Measurements from ENCODE around the gene STXBP1. TPM values are rescaled to one million over a fixed set of nuclear protein-coding genes. Genes with fewer than 3 reads are reported as not detected.

STXBP1 gene
- total RNA-seq, 4 donors from 2014 or later = 4.7 to 36.1 (median 12.2) TPM

GRCh38 chr9:127723444-127723843, 111.4 kb downstream of the STXBP1 start:
- 13 to 16% methylated on average over 3 to 5 of the region's 5 CpGs for WGBS, 2 donors
- H3K27me3 ChIP-seq = no peaks in the 10 kb centered on the region
- intact Hi-C loops (cut with DNase I) = loop anchor here (5.0 to 10.0 kb wide), 2 partner anchors 116 to 219 kb away; no protein-coding TSS in a partner anchor
- peaks cover 0 to 34% (median 6%) of the 10 kb centered on the region in 3 donors for H3K4me1 ChIP-seq
- TF ChIP-seq POLR2A (IDR thresholded peaks at IDR 0.05) = no peak
- no peak for TF ChIP-seq CTCF (IDR thresholded peaks at IDR 0.05)
- H3K9me3 ChIP-seq = no peaks in the 10 kb centered on the region
- no peak overlapping the region for H3K27ac ChIP-seq
- H3K4me3 ChIP-seq = no peak overlapping the region
- DNase-seq = no peak
- no peaks in the 10 kb centered on the region for H3K36me3 ChIP-seq

- peak overlapping the region in 1 of 4 donors; percentile 3 for H3K27ac ChIP-seq
- H3K4me3 ChIP-seq = no peak overlapping the region
- H3K4me1 ChIP-seq = peaks cover 0 to 34% (median 6%) of the 10 kb centered on the region in 3 donors
- TF ChIP-seq POLR2A (IDR thresholded peaks at IDR 0.05) (no peak), CTCF (IDR thresholded peaks at IDR 0.05) (no peak)
- 36 to 47% methylated on average over 3 to 13 of the region's 23 CpGs for WGBS, 2 donors
- H3K27me3 ChIP-seq = no peaks in the 10 kb centered on the region
- intact Hi-C loops (cut with DNase I) = loop anchor here (5.0 to 10.0 kb wide), 2 partner anchors 117 to 219 kb away; no protein-coding TSS in a partner anchor
- no peaks in the 10 kb centered on the region for H3K36me3 ChIP-seq
- DNase-seq = no peak
- no peaks in the 10 kb centered on the region for H3K9me3 ChIP-seq
Observed at GRCh38 chr9:127724012-127724411, 111.9 kb downstream of the STXBP1 start.

- TF ChIP-seq POLR2A (IDR thresholded peaks at IDR 0.05) = no peak
- TF ChIP-seq CTCF (IDR thresholded peaks at IDR 0.05) = no peak
- DNase-seq = no peak
- peaks cover 0 to 19% (median 2%) of the 10 kb centered on the region in 3 donors for H3K36me3 ChIP-seq
- H3K4me1 ChIP-seq = peaks cover 0 to 24% (median 6%) of the 10 kb centered on the region in 3 donors
- no peaks in the 10 kb centered on the region for H3K27me3 ChIP-seq
- 71 to 89% methylated on average over 4 to 5 of the region's 8 CpGs for WGBS, 2 donors
- H3K4me3 ChIP-seq = no peak overlapping the region
- no peaks in the 10 kb centered on the region for H3K9me3 ChIP-seq
- no peak overlapping the region for H3K27ac ChIP-seq
- intact Hi-C loops (cut with DNase I) = loop anchor here (10.0 kb wide), 1 partner anchor 222 kb away; no protein-coding TSS in a partner anchor
Observed at GRCh38 chr9:127726871-127727270, 114.8 kb downstream of the STXBP1 start.

- no peaks in the 10 kb centered on the region for H3K27me3 ChIP-seq
- no peaks in the 10 kb centered on the region for H3K9me3 ChIP-seq
- peaks cover 0 to 36% (median 10%) of the 10 kb centered on the region in 3 donors for H3K36me3 ChIP-seq
- no peak overlapping the region for H3K4me3 ChIP-seq
- H3K4me1 ChIP-seq = peaks cover 0 to 19% (median 6%) of the 10 kb centered on the region in 3 donors
- DNase-seq = no peak
- intact Hi-C loops (cut with DNase I) = loop anchor here (10.0 kb wide), 1 partner anchor 224 kb away; no protein-coding TSS in a partner anchor
- H3K27ac ChIP-seq = no peak overlapping the region
- 80 to 84% methylated on average over 6 of the region's 8 CpGs for WGBS, 2 donors
- TF ChIP-seq POLR2A (IDR thresholded peaks at IDR 0.05) = no peak
- TF ChIP-seq CTCF (IDR thresholded peaks at IDR 0.05) = no peak
Observed at GRCh38 chr9:127728808-127729207, 116.7 kb downstream of the STXBP1 start.

GRCh38 chr9:127729522-127730256, 117.6 kb downstream of the STXBP1 start:
- Histone ChIP-seq H3K4me1 (peaks cover 7 to 19% (median 9%) of the 10 kb centered on the region in 3 donors), H3K36me3 (peaks cover 0 to 36% (median 10%) of the 10 kb centered on the region in 3 donors), H3K4me3 (no peak overlapping the region), H3K9me3 (no peaks in the 10 kb centered on the region), H3K27ac (no peak overlapping the region), H3K27me3 (no peaks in the 10 kb centered on the region)
- WGBS, 2 donors = 67 to 100% methylated on average over 1 of the region's 18 CpGs
- DNase-seq = no peak
- intact Hi-C loops (cut with DNase I) = loop anchor here (5.0 to 10.0 kb wide), 3 partner anchors 137 to 225 kb away; partner anchors contain the start of gene AK1
- TF ChIP-seq POLR2A (IDR thresholded peaks at IDR 0.05) (no peak), CTCF (IDR thresholded peaks at IDR 0.05) (no peak)

Data from esophagus squamous epithelium (tissue), 5 donors.